PC-3 (cell line): ENCODE data around the gene KRT3.

Experiments
- CTCF ChIP-seq: fragments of 300-600 bp; sonication (generic); conservative IDR thresholded peaks from 2 replicates; pipeline ENCODE4 v1.5.1; 2017; ENCODE audit warnings: antibody characterized with exemption, low read depth, mild to moderate bottlenecking, low read length
- EZH2phosphoT487 ChIP-seq: fragments of 300-600 bp; sonication (generic); IDR thresholded peaks from 2 replicates; pipeline ENCODE4 v1.6.1; 2018; ENCODE audit warnings: mild to moderate bottlenecking, antibody characterized with exemption, low read length, borderline replicate concordance

DNA sequence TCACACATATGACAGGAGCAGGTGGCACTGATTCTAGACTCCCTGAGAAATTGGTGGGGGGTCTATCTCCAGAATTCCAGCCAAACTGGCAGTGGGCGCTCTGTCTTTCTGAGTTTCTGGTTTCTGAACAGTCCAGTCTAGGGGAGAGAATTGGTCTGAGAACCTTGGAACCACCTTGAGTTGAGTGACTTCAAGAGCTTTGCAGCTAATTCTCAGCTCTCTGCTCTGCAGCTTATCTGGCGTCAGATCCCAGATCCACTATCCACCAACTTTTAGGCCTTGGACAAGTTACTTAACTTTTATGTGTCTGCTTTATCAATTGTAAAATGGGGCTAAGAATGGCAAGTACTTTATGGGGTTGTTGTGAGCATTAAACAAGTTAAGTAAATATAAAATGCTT is 17.1 kb downstream of the KRT3 start:
- no peak for TF ChIP-seq CTCF
- no peak for TF ChIP-seq EZH2phosphoT487
